Measurements from ENCODE around the gene COL19A1. TPM values are rescaled to one million over a fixed set of nuclear protein-coding genes. Genes with fewer than 3 reads are reported as not detected.

The COL19A1 gene
- total and polyA plus RNA-seq, 9 of the 15 experiments (the other 6 are each of a cell fraction or from before 2014, with no cell fraction given): not detected

GRCh38 chr6:69987550-69987949, 121.2 kb downstream of the COL19A1 start:
- no peak for TF ChIP-seq FOXK1 (CRISPR knock-in tag; IDR thresholded peaks at IDR 0.05; ENCODE audit: borderline replicate concordance)
- TF ChIP-seq ZBTB12 (CRISPR knock-in tag; IDR thresholded peaks at IDR 0.05): no peak
- TF ChIP-seq ZNF140 (CRISPR knock-in tag; IDR thresholded peaks at IDR 0.05): no peak
- no peak for TF ChIP-seq HOMEZ (CRISPR knock-in tag; IDR thresholded peaks at IDR 0.05)
- no peak for TF ChIP-seq RREB1 (CRISPR knock-in tag; IDR thresholded peaks at IDR 0.05)
- TF ChIP-seq ZNF740 (CRISPR knock-in tag; IDR thresholded peaks at IDR 0.05): no peak
- TF ChIP-seq ZNF740 (tag; IDR thresholded peaks at IDR 0.05): no peak
- TF ChIP-seq RBM34 (IDR thresholded peaks at IDR 0.05; ENCODE audit: borderline replicate concordance, insufficient read depth, low read length): no peak
- TF ChIP-seq NCOA1 (IDR thresholded peaks at IDR 0.05; ENCODE audit: low read depth): no peak
- no peak for TF ChIP-seq MBD1 (CRISPR knock-in tag; IDR thresholded peaks at IDR 0.05)
- no peak for TF ChIP-seq GTF2E2 (tag; IDR thresholded peaks at IDR 0.05)
- no peak for TF ChIP-seq DIDO1 (tag; IDR thresholded peaks at IDR 0.05; ENCODE audit: low read depth)
- Histone ChIP-seq H3K4me3 (no peak overlapping the region), H2AFZ (ENCODE audit: low read depth, low read length) (no peak overlapping the region), H4K20me1 (replicated peaks; ENCODE audit: control insufficient read depth, insufficient read depth, low read length) (no peaks in the 10 kb centered on the region), H3K4me2 (ENCODE audit: insufficient read depth, low read length) (no peak overlapping the region), H3K9me1 (ENCODE audit: control insufficient read depth, insufficient read depth, low read length) (no peaks in the 10 kb centered on the region), H3K79me2 (ENCODE audit: control insufficient read depth, insufficient read depth, low read length) (no peaks in the 10 kb centered on the region), H3K9me3 (replicated peaks; ENCODE audit: control insufficient read depth, insufficient read depth, low read depth, low read length) (no peaks in the 10 kb centered on the region), H3K36me3 (ENCODE audit: control insufficient read depth, insufficient read depth, low read length) (no peaks in the 10 kb centered on the region), H3K27ac (ENCODE audit: extremely low read depth, low read depth, low read length) (no peak overlapping the region), H3K4me1 (replicated peaks in 1 of 2; ENCODE audit: control insufficient read depth in 2 of 2, insufficient read depth in 2 of 2, low read length in 2 of 2) (no peaks in the 10 kb centered on the region), H3K27me3 (ENCODE audit: control insufficient read depth in 2 of 2, insufficient read depth in 2 of 2, low read length in 2 of 2) (no peaks in the 10 kb centered on the region), H3K9ac (ENCODE audit: insufficient read depth in 1 of 2, low read depth in 2 of 2, low read length in 2 of 2) (no peak overlapping the region)
- WGBS (ENCODE audit: insufficient coverage, low coverage, missing lambda C conversion rate): 4% methylated on average over 2 of the region's 2 CpGs
- ATAC-seq (no peak), DNase-seq (ENCODE audit: extremely low read depth in 1 of 4, low spot score in 3 of 4) (no peak), FAIRE-seq (no peak)
- ChIA-PET POLR2A (no interaction called here), CTCF (ENCODE audit: low intra/inter-chr PET ratio) (no interaction called here)
- intact Hi-C loops (cut with micrococcal nuclease) (no loop called here), in situ Hi-C loops (cut with MboI) (no loop called here)
- no TSS peak for BruUV-seq (replicated peaks)
